ENCODE measurements around the gene USP12.

GRCh38 chr13:27028683-27029480 is 142.7 kb downstream of the USP12 start:
- TF ChIP-seq CTCF (conservative IDR thresholded peaks at IDR 0.05; ENCODE audit: low read depth in 2 of 2): no peak
- no peak for TF ChIP-seq EZH2 (IDR thresholded peaks at IDR 0.05; ENCODE audit: low read depth, unreplicated experiment)
- TF ChIP-seq POLR2AphosphoS5 (IDR thresholded peaks at IDR 0.05; ENCODE audit: low read depth): no peak

Data from GM23338 (cell line).